ENCODE measurements around the gene FAM149A.

The FAM149A gene

DNA sequence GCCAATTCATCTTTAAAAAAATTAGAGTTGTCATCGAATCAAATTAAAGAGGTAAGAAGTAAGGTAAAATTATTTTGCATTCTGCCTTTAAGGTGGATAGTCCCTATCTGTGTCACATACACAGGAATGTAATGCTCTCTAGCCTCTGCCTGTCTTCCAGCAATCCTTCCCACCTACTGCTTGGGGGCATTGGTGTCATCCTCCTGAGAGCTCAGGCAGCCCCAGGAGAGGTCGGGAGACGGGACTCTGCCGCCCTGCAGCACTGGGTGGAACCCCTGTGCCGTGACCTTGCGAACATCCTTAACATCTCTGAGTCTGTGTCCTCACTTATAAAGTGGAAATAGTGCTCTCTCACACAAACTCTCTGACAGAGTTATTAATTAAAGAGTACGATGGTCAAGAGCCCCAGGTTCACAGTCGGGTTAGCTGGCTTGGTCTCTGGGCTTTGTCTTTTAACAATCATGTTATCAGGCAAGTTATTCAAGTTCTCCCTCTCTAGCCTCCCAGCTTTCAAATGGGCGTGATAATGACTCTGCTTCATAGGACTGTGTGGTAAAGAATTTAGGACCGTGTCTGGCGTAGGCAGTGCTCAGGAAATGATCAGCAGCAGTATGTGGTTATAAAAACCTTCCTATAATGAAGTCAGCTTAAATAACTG is 25.4 kb upstream of the FAM149A start:
- TF ChIP-seq, protein P1, sequence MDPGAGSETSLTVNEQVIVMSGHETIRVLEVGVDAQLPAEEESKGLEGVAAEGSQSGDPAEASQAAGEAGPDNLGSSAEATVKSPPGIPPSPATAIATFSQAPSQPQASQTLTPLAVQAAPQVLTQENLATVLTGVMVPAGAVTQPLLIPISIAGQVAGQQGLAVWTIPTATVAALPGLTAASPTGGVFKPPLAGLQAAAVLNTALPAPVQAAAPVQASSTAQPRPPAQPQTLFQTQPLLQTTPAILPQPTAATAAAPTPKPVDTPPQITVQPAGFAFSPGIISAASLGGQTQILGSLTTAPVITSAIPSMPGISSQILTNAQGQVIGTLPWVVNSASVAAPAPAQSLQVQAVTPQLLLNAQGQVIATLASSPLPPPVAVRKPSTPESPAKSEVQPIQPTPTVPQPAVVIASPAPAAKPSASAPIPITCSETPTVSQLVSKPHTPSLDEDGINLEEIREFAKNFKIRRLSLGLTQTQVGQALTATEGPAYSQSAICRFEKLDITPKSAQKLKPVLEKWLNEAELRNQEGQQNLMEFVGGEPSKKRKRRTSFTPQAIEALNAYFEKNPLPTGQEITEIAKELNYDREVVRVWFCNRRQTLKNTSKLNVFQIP (CRISPR knock-in tag; IDR thresholded peaks at IDR 0.05; ENCODE audit: borderline replicate concordance, low read depth): no peak
- TF ChIP-seq SNAI2 (CRISPR knock-in tag; IDR thresholded peaks at IDR 0.05): no peak
- TF ChIP-seq, protein P2, sequence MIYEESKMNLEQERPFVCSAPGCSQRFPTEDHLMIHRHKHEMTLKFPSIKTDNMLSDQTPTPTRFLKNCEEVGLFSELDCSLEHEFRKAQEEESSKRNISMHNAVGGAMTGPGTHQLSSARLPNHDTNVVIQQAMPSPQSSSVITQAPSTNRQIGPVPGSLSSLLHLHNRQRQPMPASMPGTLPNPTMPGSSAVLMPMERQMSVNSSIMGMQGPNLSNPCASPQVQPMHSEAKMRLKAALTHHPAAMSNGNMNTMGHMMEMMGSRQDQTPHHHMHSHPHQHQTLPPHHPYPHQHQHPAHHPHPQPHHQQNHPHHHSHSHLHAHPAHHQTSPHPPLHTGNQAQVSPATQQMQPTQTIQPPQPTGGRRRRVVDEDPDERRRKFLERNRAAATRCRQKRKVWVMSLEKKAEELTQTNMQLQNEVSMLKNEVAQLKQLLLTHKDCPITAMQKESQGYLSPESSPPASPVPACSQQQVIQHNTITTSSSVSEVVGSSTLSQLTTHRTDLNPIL (CRISPR knock-in tag; IDR thresholded peaks at IDR 0.05; ENCODE audit: low read depth): no peak
- TF ChIP-seq, protein P3, sequence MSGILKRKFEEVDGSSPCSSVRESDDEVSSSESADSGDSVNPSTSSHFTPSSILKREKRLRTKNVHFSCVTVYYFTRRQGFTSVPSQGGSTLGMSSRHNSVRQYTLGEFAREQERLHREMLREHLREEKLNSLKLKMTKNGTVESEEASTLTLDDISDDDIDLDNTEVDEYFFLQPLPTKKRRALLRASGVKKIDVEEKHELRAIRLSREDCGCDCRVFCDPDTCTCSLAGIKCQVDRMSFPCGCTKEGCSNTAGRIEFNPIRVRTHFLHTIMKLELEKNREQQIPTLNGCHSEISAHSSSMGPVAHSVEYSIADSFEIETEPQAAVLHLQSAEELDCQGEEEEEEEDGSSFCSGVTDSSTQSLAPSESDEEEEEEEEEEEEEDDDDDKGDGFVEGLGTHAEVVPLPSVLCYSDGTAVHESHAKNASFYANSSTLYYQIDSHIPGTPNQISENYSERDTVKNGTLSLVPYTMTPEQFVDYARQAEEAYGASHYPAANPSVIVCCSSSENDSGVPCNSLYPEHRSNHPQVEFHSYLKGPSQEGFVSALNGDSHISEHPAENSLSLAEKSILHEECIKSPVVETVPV (CRISPR knock-in tag; IDR thresholded peaks at IDR 0.05): no peak
- ATAC-seq: no peak

DNA sequence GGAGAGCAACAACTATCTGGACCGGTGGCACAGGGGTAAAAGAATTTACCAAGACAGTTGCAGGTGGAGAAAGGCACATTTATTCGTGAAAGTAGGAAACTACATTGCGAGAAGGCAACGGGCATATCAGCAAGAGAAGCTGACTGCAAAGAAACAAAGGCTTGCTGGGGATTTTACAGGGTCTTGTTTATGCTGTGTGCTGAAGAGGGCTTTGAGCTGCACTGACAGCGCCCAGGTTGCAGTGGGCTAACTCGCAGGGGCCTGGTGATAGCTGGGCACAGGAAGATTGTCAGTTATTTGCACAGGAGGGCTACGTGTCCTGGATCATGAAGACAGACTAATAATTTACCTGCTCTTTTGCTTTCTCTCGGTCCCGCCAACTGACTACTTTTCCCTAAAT is 24.8 kb upstream of the FAM149A start:
- no peak for ATAC-seq
- TF ChIP-seq ZFP3 (CRISPR knock-in tag; IDR thresholded peaks at IDR 0.05) (no peak), ZFP30 (CRISPR knock-in tag; IDR thresholded peaks at IDR 0.05) (no peak), TCF4 (CRISPR knock-in tag; IDR thresholded peaks at IDR 0.05; ENCODE audit: borderline replicate concordance) (no peak), ZNF8 (CRISPR knock-in tag; IDR thresholded peaks at IDR 0.05) (no peak), ARNTL (CRISPR knock-in tag; IDR thresholded peaks at IDR 0.05; ENCODE audit: borderline replicate concordance, low read depth) (no peak), BACH2 (CRISPR knock-in tag; IDR thresholded peaks at IDR 0.05; ENCODE audit: borderline replicate concordance) (no peak), ZNF70 (CRISPR knock-in tag; IDR thresholded peaks at IDR 0.05) (no peak), PPARA (CRISPR knock-in tag; IDR thresholded peaks at IDR 0.05; ENCODE audit: borderline replicate concordance) (no peak), TOX (CRISPR knock-in tag; IDR thresholded peaks at IDR 0.05; ENCODE audit: borderline replicate concordance) (no peak), SNAI2 (CRISPR knock-in tag; IDR thresholded peaks at IDR 0.05) (no peak), ZC3H10 (CRISPR knock-in tag; IDR thresholded peaks at IDR 0.05) (no peak), CSDC2 (CRISPR knock-in tag; IDR thresholded peaks at IDR 0.05) (no peak), ISL1 (CRISPR knock-in tag; IDR thresholded peaks at IDR 0.05) (no peak), OSR1 (CRISPR knock-in tag; IDR thresholded peaks at IDR 0.05) (no peak), ESRRG (CRISPR knock-in tag; IDR thresholded peaks at IDR 0.05) (no peak), RARB (CRISPR knock-in tag; IDR thresholded peaks at IDR 0.05) (no peak)
- TF ChIP-seq, protein P4, sequence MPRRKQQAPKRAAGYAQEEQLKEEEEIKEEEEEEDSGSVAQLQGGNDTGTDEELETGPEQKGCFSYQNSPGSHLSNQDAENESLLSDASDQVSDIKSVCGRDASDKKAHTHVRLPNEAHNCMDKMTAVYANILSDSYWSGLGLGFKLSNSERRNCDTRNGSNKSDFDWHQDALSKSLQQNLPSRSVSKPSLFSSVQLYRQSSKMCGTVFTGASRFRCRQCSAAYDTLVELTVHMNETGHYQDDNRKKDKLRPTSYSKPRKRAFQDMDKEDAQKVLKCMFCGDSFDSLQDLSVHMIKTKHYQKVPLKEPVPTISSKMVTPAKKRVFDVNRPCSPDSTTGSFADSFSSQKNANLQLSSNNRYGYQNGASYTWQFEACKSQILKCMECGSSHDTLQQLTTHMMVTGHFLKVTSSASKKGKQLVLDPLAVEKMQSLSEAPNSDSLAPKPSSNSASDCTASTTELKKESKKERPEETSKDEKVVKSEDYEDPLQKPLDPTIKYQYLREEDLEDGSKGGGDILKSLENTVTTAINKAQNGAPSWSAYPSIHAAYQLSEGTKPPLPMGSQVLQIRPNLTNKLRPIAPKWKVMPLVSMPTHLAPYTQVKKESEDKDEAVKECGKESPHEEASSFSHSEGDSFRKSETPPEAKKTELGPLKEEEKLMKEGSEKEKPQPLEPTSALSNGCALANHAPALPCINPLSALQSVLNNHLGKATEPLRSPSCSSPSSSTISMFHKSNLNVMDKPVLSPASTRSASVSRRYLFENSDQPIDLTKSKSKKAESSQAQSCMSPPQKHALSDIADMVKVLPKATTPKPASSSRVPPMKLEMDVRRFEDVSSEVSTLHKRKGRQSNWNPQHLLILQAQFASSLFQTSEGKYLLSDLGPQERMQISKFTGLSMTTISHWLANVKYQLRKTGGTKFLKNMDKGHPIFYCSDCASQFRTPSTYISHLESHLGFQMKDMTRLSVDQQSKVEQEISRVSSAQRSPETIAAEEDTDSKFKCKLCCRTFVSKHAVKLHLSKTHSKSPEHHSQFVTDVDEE (CRISPR knock-in tag; IDR thresholded peaks at IDR 0.05): no peak
- TF ChIP-seq, protein P1 (CRISPR knock-in tag; IDR thresholded peaks at IDR 0.05; ENCODE audit: borderline replicate concordance, low read depth): no peak
- TF ChIP-seq, protein P5, sequence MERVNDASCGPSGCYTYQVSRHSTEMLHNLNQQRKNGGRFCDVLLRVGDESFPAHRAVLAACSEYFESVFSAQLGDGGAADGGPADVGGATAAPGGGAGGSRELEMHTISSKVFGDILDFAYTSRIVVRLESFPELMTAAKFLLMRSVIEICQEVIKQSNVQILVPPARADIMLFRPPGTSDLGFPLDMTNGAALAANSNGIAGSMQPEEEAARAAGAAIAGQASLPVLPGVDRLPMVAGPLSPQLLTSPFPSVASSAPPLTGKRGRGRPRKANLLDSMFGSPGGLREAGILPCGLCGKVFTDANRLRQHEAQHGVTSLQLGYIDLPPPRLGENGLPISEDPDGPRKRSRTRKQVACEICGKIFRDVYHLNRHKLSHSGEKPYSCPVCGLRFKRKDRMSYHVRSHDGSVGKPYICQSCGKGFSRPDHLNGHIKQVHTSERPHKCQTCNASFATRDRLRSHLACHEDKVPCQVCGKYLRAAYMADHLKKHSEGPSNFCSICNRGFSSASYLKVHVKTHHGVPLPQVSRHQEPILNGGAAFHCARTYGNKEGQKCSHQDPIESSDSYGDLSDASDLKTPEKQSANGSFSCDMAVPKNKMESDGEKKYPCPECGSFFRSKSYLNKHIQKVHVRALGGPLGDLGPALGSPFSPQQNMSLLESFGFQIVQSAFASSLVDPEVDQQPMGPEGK (CRISPR knock-in tag; IDR thresholded peaks at IDR 0.05; ENCODE audit: borderline replicate concordance): no peak
- TF ChIP-seq, protein P3 (CRISPR knock-in tag; IDR thresholded peaks at IDR 0.05): no peak

Data from SK-N-SH treated with all-trans-retinoic acid at 6 μM for 48 hours (cell line).